Psoas muscle (tissue), 8 donors: ENCODE measurements around the gene CRMP1. TPM values are rescaled to one million over a fixed set of nuclear protein-coding genes. Genes with fewer than 3 reads are reported as not detected.

ENCODE experiments used
- ATAC-seq, 4 donors: fragments of 200-7000 bp; cut with Tn5 transposase; one replicate each; pipeline ENCODE4 v1.9.1; 2020; ENCODE audit warnings: moderate library complexity in 3 of 4, mild to moderate bottlenecking in 2 of 4
- DNase-seq, 2 donors: peaks; one replicate each; pipeline ENCODE4 v3.0.0-alpha.2; 2020
- H3K27ac ChIP-seq: fragments of 200-600 bp; one replicate; pipeline ENCODE4 v1.8.0; 2022
- H3K27me3 ChIP-seq, 3 donors: fragments of 200-600 bp in 1 of 3; one replicate each; pipeline versions ENCODE4 v1.6.1 to v1.8.0; 2013 to 2022; ENCODE audit warnings: low read length in 2 of 3, mild to moderate bottlenecking in 2 of 3, moderate library complexity in 1 of 3; ENCODE audit not compliant: insufficient read depth in 3 of 3
- H3K36me3 ChIP-seq, 2 donors: fragments of 200-600 bp in 1 of 2; one replicate each; pipeline versions ENCODE4 v1.6.1 to v1.8.0; 2013 to 2022; ENCODE audit warnings: low read depth in 1 of 2, mild to moderate bottlenecking in 1 of 2, moderate library complexity in 1 of 2; ENCODE audit not compliant: insufficient read depth in 1 of 2
- H3K4me1 ChIP-seq: fragments of 200-600 bp; one replicate; pipeline ENCODE4 v1.8.0; 2022
- H3K4me3 ChIP-seq: fragments of 200-600 bp; one replicate; pipeline ENCODE4 v1.8.0; 2022; ENCODE audit warnings: mild to moderate bottlenecking
- H3K9me3 ChIP-seq: fragments of 200-600 bp; one replicate; pipeline ENCODE4 v1.8.0; 2022
- CTCF ChIP-seq: fragments of 200-600 bp; IDR thresholded peaks from one replicate; pipeline ENCODE4 v1.8.0; 2022; ENCODE audit warnings: antibody characterized with exemption
- WGBS, 3 donors: extraction: QIAGEN DNeasy Blood & Tissue Kit; methylation state at CpG; one replicate each; pipeline versions ENCODE4 v1.1.6 to v1.1.7; 2013; 5-methylcytosine and 5-hydroxymethylcytosine counted together
- intact Hi-C, 2 donors: fragments of 100-400 bp; cut with DNase I; formaldehyde crosslinking; loops; one replicate each; pipeline versions ENCODE4 v1.11.0 to v1.14.2; 2022
- polyA plus RNA-seq, 3 donors: library from polyadenylated mRNA; stranded (reverse); fragments of 200-250 nt; gene quantifications; one replicate each; pipeline ENCODE4 v1.2.3, GENCODE V29; 2013
- total RNA-seq, 4 donors: library from RNA; stranded (reverse); fragmentation: NEBNext Ultra II Directional in 2 of 4; extraction: Animal tissue kit (Norgen Biotek cat#: 25700) in 2 of 4; gene quantifications; one replicate each; pipeline versions ENCODE4 v1.2.1 to v1.2.4, GENCODE V29; 2021 to 2023
- donor health status: healthy with polysubstance abuse.
- donor health status: DM: no; HTN: no; CAD: no; lungs with moderate emphysema.
- donor health status: Bipolar disorder and iron deficiency.
- donor health status: healthy.
- donor health status: DM: yes; HTN: yes; CAD: no.
- donor health status: DM: no; HTN: no; CAD: no.
- donor health status: DM: no; HTN: no; CAD: no.
- donor health status: DM: yes; HTN: yes; CAD: no.

The CRMP1 gene
- total and polyA plus RNA-seq, 7 donors, result 0.10 to 0.89 (median 0.39) TPM

GRCh38 chr4:5884796-5885195 lies 8.1 kb downstream of the CRMP1 start:
- 51 to 61% (median 55%) methylated on average over 7 of the region's 7 CpGs for WGBS, 3 donors
- H3K4me1 ChIP-seq, result peaks cover 3% of the 10 kb centered on the region
- H3K36me3 ChIP-seq, result no peaks in the 10 kb centered on the region
- H3K27ac ChIP-seq, result no peak overlapping the region
- TF ChIP-seq CTCF, result no peak
- DNase-seq, result no peak
- no peak overlapping the region for H3K4me3 ChIP-seq
- H3K27me3 ChIP-seq, result peaks cover 0 to 43% (median 20%) of the 10 kb centered on the region in 3 donors
- no peaks in the 10 kb centered on the region for H3K9me3 ChIP-seq
- ATAC-seq, result no peak
- intact Hi-C loops, result no loop called here

GRCh38 chr4:5883916-5884315 lies 9.0 kb downstream of the CRMP1 start:
- Histone ChIP-seq H3K27me3 (peaks cover 0 to 39% (median 15%) of the 10 kb centered on the region in 3 donors), H3K4me1 (peaks cover 3% of the 10 kb centered on the region), H3K9me3 (no peaks in the 10 kb centered on the region), H3K36me3 (no peaks in the 10 kb centered on the region), H3K27ac (no peak overlapping the region), H3K4me3 (no peak overlapping the region)
- intact Hi-C loops, result no loop called here
- no peak for TF ChIP-seq CTCF
- 6 to 14% (median 10%) methylated on average over 1 of the region's 1 CpG for WGBS, 3 donors
- DNase-seq (no peak), ATAC-seq (no peak)

GRCh38 chr4:5882947-5883346 lies 9.9 kb downstream of the CRMP1 start:
- H3K27ac ChIP-seq, result no peak overlapping the region
- peaks cover 3% of the 10 kb centered on the region for H3K4me1 ChIP-seq
- no peak for TF ChIP-seq CTCF
- WGBS, 3 donors, result 69 to 82% (median 77%) methylated on average over 3 of the region's 3 CpGs
- DNase-seq (no peak), ATAC-seq (no peak)
- no peaks in the 10 kb centered on the region for H3K36me3 ChIP-seq
- no peak overlapping the region for H3K4me3 ChIP-seq
- peaks cover 0 to 39% (median 7%) of the 10 kb centered on the region in 3 donors for H3K27me3 ChIP-seq
- intact Hi-C loops, result no loop called here
- H3K9me3 ChIP-seq, result no peaks in the 10 kb centered on the region

GRCh38 chr4:5881340-5881739 lies 11.5 kb downstream of the CRMP1 start:
- Histone ChIP-seq H3K27me3 (peaks cover 0 to 23% (median 0%) of the 10 kb centered on the region in 3 donors), H3K4me3 (no peak overlapping the region), H3K36me3 (no peaks in the 10 kb centered on the region), H3K4me1 (no peaks in the 10 kb centered on the region), H3K27ac (no peak overlapping the region), H3K9me3 (no peaks in the 10 kb centered on the region)
- ATAC-seq (no peak), DNase-seq (no peak)
- WGBS, 3 donors, result 13 to 18% (median 14%) methylated on average over 4 of the region's 4 CpGs
- intact Hi-C loops, result no loop called here
- no peak for TF ChIP-seq CTCF

GRCh38 chr4:5878359-5878758 lies 14.5 kb downstream of the CRMP1 start:
- no peak overlapping the region for H3K4me3 ChIP-seq
- no peaks in the 10 kb centered on the region for H3K9me3 ChIP-seq
- H3K27me3 ChIP-seq, result peaks cover 0 to 18% (median 0%) of the 10 kb centered on the region in 3 donors
- no peaks in the 10 kb centered on the region for H3K36me3 ChIP-seq
- no peak for TF ChIP-seq CTCF
- ATAC-seq (no peak), DNase-seq (no peak)
- no peak overlapping the region for H3K27ac ChIP-seq
- intact Hi-C loops, result no loop called here
- no peaks in the 10 kb centered on the region for H3K4me1 ChIP-seq
- 81 to 84% (median 81%) methylated on average over 6 of the region's 6 CpGs for WGBS, 3 donors
